ENCODE data around the gene IPO4. TPM values are rescaled to one million over a fixed set of nuclear protein-coding genes. Genes with fewer than 3 reads are reported as not detected.

IPO4 gene
- total and polyA plus RNA-seq, 2 of the 13 experiments (the other 11 are each of a cell fraction or from before 2014, with no cell fraction given), result 39.0 to 179 TPM

DNA sequence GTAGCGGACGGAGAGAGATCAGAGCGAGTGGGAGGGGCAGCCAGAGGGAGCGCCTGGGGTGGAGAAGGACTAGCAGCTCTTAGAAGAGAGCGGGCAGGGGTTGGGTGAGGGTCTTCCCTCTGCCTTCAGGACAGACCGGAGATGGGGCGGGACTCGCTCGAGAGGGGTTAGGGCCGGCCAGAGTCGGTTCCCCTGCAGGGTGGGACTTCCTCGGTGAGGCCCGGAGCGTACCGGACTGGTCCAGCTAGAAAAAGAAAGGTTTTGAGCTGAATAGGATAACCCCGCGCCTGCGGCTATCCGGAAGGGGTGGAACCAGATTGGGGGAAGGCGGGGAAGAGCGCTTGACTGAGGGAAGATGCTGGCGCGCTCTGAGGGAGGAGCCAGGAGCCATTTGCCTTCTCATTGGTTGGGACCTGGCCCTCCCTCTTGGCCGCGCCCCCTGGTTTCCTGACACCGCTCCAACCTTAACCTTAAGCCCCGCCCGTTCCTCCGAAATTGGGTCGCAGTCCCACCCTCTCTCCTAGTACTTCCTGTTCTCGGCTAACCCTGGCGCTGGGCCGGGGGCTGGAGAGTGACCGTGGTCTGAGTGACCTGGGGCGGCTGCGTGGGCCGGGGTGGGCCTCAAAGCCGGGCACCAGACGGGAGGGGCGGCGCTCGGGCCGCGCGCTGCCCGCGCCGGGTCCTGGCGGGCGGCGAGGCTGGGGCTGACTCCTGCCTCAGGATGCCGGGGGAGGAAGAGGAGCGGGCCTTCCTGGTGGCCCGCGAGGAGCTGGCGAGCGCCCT is 41.4 kb downstream of the IPO4 start, which contains the start of gene RNF31 (continued):
- TF ChIP-seq ZNF263 (CRISPR knock-in tag; IDR thresholded peaks at IDR 0.05) (peak; percentile 86), ZNF558 (CRISPR knock-in tag; IDR thresholded peaks at IDR 0.05; ENCODE audit: borderline replicate concordance) (no peak), ARNT2 (CRISPR knock-in tag; IDR thresholded peaks at IDR 0.05; ENCODE audit: low read depth) (peak; percentile 31; the same call in 1 of the 2 replicates), ZNF589 (CRISPR knock-in tag; conservative IDR thresholded peaks at IDR 0.05) (no peak), YEATS2 (CRISPR knock-in tag; IDR thresholded peaks at IDR 0.05; ENCODE audit: borderline replicate concordance) (peak; percentile 68; the same call in 1 of the 2 replicates), FOXJ3 (CRISPR knock-in tag; IDR thresholded peaks at IDR 0.05; ENCODE audit: borderline replicate concordance) (no peak), FOXA3 (CRISPR knock-in tag; IDR thresholded peaks at IDR 0.05) (no peak), ZNF670 (CRISPR knock-in tag; IDR thresholded peaks at IDR 0.05; ENCODE audit: borderline replicate concordance) (no peak), MATR3 (CRISPR knock-in tag; IDR thresholded peaks at IDR 0.05) (no peak), EED (CRISPR knock-in tag; IDR thresholded peaks at IDR 0.05) (0 out of 2 replicates have a peak, but pooled peaks have one; percentile 56), KDM5B (CRISPR knock-in tag; IDR thresholded peaks at IDR 0.05; ENCODE audit: borderline replicate concordance) (peak; percentile 78), THYN1 (CRISPR knock-in tag; IDR thresholded peaks at IDR 0.05; ENCODE audit: borderline replicate concordance, low read depth) (no peak), ZNF878 (CRISPR knock-in tag; IDR thresholded peaks at IDR 0.05) (no peak), ZNF839 (CRISPR knock-in tag; IDR thresholded peaks at IDR 0.05; ENCODE audit: borderline replicate concordance) (no peak; the same call in 1 of the 2 replicates), SCMH1 (CRISPR knock-in tag; IDR thresholded peaks at IDR 0.05; ENCODE audit: borderline replicate concordance) (no peak), ZNF547 (CRISPR knock-in tag; IDR thresholded peaks at IDR 0.05) (no peak; the same call in none of the 2 replicates), EEA1 (CRISPR knock-in tag; IDR thresholded peaks at IDR 0.05; ENCODE audit: borderline replicate concordance) (peak; percentile 72; the same call in 1 of the 2 replicates), ZNF75D (CRISPR knock-in tag; IDR thresholded peaks at IDR 0.05; ENCODE audit: borderline replicate concordance) (no peak)
- TF ChIP-seq, protein P1, sequence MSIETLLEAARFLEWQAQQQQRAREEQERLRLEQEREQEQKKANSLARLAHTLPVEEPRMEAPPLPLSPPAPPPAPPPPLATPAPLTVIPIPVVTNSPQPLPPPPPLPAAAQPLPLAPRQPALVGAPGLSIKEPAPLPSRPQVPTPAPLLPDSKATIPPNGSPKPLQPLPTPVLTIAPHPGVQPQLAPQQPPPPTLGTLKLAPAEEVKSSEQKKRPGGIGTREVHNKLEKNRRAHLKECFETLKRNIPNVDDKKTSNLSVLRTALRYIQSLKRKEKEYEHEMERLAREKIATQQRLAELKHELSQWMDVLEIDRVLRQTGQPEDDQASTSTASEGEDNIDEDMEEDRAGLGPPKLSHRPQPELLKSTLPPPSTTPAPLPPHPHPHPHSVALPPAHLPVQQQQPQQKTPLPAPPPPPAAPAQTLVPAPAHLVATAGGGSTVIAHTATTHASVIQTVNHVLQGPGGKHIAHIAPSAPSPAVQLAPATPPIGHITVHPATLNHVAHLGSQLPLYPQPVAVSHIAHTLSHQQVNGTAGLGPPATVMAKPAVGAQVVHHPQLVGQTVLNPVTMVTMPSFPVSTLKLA (IDR thresholded peaks at IDR 0.05), result peak; percentile 37
- TF ChIP-seq, protein P2, sequence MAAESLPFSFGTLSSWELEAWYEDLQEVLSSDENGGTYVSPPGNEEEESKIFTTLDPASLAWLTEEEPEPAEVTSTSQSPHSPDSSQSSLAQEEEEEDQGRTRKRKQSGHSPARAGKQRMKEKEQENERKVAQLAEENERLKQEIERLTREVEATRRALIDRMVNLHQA (CRISPR knock-in tag; IDR thresholded peaks at IDR 0.05), result no peak
- TF ChIP-seq, protein P3, sequence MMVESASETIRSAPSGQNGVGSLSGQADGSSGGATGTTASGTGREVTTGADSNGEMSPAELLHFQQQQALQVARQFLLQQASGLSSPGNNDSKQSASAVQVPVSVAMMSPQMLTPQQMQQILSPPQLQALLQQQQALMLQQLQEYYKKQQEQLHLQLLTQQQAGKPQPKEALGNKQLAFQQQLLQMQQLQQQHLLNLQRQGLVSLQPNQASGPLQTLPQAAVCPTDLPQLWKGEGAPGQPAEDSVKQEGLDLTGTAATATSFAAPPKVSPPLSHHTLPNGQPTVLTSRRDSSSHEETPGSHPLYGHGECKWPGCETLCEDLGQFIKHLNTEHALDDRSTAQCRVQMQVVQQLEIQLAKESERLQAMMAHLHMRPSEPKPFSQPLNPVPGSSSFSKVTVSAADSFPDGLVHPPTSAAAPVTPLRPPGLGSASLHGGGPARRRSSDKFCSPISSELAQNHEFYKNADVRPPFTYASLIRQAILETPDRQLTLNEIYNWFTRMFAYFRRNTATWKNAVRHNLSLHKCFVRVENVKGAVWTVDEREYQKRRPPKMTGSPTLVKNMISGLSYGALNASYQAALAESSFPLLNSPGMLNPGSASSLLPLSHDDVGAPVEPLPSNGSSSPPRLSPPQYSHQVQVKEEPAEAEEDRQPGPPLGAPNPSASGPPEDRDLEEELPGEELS (CRISPR knock-in tag; IDR thresholded peaks at IDR 0.05), result no peak; the same call in none of the 2 replicates

Data from HepG2 (cell line).